Left kidney (tissue), 2 donors: ENCODE results near the gene FRMD4A. TPM values are rescaled to one million over a fixed set of nuclear protein-coding genes. Genes with fewer than 3 reads are reported as not detected.
"Not testable (repeated sequence)": the region's sequence is repeated elsewhere in the genome, so short reads cannot be mapped to it uniquely, and the experiment has no call there.

Experiments
- DNase-seq: peaks from one replicate; pipeline ENCODE4 v3.0.0-alpha.2; 2013
- polyA plus RNA-seq: library from polyadenylated mRNA; unstranded; fragments of 120-200 nt; gene quantifications from one replicate; pipeline ENCODE4 v1.2.1, GENCODE V29; 2013; ENCODE audit not compliant: insufficient read length

FRMD4A gene
- polyA plus RNA-seq, 1 donor, result 85.8 TPM

DNA sequence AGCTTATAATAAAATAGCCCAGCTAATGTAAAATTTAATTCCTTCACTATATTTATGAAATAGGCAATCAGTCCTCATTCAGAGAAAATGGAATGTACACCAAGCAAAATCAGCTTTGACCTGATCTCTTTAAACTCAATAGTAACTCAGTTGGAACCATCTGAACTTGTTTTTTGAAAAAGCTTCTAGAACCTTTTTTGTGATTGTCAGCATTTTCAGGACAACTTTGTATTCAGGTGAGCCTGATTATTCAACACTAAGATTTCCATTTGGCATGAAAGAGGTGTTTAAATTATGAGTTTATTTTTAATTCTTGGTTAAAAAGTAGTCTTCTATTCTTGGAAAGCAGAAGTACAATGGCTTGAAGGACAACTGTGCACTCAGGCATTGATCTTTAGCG, 89.5 kb downstream of the FRMD4A start:
- DNase-seq, result no peak

DNA sequence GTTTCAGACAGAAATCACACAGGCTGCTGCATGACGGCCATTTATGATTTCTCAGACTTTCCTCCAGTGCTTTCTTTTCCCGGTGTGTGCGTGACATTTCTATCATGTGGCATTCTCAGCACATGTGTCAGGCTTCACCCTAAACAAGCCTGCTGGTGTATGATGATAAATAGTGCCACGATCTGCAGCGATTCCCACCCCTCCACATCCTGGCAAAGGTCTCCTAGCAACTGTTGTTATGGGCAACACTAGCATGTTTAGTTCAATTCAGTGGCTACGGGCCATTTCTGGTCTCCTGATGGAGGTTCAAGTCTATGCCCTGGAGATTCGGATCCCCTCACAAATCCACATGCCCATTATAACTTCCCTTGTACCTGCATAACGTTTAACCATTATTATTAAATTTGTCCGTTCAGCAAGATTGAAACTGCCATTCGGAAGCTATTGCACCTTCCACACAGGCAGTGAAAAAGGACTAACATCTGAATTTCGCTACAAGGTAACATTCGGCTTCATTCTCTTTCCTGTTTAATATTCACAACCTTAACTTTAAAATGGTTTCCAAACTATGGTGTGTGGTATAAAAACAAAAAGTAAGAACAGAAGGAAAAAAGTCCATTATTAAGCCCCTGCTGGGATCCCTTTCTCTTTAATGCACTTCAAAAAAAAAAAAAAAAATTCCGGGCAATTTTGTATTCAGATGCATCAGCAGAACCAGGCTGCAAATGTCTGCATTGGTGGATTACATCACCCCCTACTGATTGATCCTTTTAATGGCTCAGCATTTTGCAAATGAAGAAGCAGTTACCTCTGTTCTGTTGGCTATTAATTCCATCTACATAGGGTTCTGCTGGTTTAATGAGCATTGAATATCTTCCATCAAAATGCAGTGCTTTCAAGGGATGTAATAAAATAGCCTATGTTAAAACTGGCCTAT, 90.2 kb downstream of the FRMD4A start:
- DNase-seq, result no peak

DNA sequence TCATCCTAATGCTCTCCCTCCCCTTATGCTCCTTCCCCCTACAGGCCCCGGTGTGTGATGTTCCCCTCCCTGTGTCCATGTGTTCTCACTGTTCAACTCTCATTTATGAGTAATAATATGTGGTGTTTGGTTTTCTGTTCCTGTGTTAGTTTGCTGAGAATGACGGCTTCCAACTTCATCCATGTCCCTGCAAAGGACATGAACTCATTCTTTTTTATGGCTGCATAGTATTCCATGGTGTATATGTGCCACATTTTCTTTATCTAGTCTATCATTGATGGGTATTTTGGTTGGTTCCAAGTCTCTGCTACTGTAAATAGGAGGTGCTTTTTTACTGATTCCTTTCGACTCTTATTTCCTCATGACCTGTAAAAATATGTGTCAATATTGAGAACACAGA, 92.1 kb downstream of the FRMD4A start:
- DNase-seq, result not testable (repeated sequence)

GRCh38 chr10:14236341-14236740, 94.4 kb downstream of the FRMD4A start:
- DNase-seq, result no peak

DNA sequence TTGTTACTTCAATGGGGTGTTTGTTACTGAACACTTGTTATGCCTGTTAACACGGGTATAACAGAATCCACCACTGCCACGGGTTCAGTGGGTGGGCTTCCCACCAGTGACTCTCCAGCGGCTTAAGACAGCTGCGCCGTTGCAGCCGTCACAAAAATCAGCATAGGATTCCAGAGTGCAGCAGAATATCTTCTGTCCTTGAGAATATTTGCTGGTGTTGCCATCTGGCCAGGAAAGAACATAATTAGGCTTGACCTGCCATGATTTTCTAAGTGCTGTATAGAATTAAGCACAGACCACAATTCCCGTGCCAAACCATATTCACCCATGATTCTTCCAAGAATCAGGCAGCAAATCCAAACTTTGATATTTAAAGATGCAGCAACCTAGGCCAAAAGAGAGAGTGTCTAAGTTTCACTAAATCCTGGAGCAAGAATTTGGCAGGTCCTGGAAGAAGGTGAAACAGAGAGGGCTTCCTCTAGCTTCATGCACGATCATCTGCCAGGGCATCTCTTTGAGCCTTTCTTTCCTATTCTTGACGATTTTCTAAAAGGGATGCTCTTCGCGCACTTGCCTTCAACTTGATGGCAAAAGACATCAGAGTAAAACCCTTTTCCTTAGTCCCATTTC, 95.0 kb downstream of the FRMD4A start:
- DNase-seq, result no peak

DNA sequence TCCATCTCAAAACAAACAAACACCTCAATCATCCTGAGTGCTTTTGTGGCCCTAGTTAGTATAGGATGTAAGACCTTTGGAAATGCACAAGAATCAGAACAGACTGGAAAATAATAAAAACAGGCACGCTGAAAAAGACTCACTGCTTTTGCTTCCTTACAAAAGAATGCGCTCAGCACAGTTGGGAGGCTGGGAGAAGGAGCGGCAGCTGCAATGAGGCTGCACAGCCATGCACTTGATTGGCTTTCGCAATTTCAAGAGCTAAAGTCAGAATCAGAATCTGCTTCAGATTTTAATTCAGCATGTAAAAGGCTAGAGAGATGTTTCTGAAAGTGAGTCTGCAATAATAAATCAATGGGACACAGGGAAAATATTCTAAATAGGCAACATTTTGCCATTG, 97.2 kb downstream of the FRMD4A start:
- no peak for DNase-seq

DNA sequence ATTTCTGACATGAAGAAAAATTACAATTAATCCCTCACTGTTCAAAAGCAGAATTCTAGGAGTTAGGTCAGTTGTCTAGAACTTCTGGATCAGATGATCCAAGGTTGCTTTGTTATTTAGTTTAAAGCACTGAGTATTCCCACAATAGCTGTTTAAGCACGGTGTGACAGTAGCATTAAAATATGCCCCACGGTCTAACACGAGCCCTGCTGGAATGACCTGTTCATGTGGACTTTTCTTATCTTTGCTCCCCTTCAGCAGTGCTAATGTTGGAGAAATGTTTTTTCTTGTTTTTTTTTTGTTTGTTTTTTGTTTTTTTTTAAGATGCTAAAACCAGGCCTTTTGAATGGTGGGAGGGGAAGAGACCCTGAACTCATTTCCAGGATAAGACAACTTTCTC, 101.9 kb downstream of the FRMD4A start:
- not testable (repeated sequence) for DNase-seq

DNA sequence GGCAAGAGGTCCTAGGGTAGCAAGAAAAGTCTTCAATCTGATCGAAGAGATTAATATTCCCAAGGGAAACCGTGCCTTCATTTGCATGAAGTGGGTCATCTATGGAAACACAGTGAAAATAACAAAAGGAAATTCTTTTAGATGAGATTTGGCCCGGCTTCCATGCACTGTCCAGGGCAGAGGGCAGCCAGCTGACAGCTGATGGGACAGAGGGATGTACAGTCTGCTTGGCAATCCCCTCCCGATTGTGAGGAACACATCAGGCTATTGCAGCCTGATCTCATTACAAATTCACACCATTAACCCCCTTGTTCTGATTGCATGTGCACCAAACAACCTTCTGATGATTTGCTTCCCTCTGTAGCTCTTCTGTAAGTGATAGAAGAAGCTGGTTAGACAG, 105.3 kb downstream of the FRMD4A start:
- no peak for DNase-seq

- DNase-seq, result no peak
Measured at GRCh38 chr10:14220026-14220425, 110.7 kb downstream of the FRMD4A start.

DNA sequence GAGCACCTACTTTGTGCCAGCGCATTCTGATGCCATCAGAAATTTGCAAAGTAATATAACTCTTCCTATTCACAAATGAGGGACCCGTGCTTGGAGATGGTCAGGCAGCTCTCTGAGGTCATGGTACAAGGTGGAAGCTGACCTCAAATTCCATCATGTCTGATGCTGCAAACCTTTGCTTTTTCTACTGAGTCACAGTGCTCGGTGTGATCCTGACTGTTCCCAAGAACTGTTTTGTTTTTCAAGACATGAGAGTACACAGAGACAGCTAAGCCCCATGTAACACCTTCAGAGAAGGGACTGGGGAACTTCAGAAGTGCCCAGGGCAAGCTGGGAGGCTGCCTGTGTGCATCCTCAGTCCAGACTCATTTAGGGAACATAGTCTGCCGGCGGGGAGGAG, 111.3 kb downstream of the FRMD4A start:
- DNase-seq, result no peak

DNA sequence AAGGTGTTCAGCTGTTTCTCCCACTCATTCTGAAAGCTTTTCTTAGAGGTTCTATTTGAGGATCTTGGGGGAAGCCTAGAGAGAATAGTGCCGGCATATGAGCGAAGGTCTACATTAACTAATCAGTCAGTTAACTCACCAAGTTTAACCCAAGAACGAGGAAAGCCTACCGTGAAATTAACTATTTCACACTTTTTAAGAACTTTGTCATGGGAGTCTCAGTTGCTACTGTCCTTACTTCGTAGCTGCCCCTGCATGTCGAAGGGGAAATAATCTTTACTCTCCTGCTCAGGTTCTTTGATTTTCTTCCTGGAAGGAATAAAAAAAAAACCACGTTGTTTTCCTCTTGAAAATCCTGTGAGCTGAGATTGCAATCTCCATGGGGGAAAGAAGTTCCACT, 115.1 kb downstream of the FRMD4A start:
- DNase-seq, result no peak

GRCh38 chr10:14213703-14214102, 117.0 kb downstream of the FRMD4A start:
- not testable (repeated sequence) for DNase-seq

GRCh38 chr10:14211610-14212009, 119.1 kb downstream of the FRMD4A start:
- DNase-seq, result no peak

GRCh38 chr10:14208231-14208630, 122.5 kb downstream of the FRMD4A start:
- DNase-seq, result no peak

DNA sequence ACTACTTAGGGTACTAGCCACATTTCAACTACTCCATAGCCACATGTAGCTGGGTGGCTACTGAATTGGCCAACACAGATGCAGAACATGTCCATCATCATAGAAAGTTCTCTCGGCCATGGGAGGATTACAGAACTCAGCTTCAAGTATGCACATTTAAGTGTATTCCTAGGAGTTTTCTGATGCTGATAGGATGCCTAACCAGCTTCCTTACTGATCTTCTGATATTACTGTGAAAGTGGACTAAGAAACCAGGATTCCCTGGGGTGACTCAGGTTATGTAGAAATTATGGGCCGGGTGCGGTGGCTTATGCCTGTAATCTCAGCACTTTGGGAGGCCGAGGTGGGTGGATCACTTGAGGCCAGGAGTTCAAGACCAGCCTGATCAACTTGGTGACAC, 125.5 kb downstream of the FRMD4A start:
- no peak for DNase-seq

GRCh38 chr10:14200698-14201544, 129.8 kb downstream of the FRMD4A start:
- DNase-seq, result no peak

- not testable (repeated sequence) for DNase-seq
Measured at GRCh38 chr10:14199098-14199497, 131.6 kb downstream of the FRMD4A start.

DNA sequence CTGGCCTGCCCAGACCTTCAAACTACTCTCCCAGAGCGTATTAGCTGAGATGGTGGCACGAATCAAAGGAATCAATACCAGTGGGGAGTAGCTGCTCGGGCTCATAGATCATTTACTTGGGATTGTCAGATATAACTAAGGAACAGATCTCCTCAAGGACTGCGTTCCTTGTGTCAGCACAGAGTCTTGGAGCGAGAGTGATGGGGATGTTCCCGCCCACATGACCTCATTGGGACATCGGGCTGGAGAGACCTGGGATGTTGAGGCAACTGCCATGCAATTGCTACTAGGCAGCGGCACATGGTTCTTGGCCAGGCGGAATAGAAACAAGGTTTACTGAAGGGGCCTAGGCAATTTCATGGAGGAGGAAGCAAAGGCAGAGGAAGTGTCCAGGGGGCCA, 132.6 kb downstream of the FRMD4A start:
- DNase-seq, result no peak

DNA sequence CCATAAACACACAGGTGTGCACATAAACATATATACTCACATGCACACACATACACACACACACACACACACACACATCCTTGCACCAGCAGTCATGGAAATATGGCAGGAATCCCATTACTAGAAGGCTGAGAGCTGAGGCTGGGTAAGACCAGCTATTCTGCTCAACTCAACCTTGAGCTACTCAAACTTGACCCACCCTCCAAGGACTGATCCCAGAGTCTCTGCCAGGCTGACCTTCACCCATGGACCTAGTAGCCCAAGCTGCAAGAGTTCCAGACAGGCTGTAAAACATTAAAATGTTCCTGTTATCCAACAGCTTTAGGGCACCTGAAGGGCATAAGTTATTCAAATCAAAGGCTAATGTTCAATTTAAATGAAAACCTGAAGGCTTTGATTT, 134.6 kb downstream of the FRMD4A start:
- DNase-seq, result no peak

DNA sequence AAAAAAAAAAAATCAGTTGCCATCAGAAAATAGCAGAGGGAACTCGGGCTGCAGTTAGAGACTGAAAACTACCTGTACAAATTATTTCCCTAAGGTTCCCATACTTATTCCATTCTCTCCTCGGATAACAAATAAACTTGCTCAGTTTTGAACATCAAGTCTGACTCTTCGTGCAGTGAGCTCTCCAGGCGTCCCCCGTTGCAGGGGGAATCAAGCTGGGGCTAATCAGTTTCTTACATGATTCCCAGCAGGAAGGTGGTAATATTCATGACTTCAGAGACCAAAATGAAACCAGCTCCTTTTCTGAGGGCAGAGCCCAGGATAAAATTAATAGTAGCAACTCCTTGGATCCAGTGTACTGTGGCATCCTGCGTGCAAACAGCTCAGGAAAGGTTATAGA, 135.3 kb downstream of the FRMD4A start:
- DNase-seq, result no peak

- DNase-seq, result no peak
Measured at GRCh38 chr10:14192746-14193145, 138.0 kb downstream of the FRMD4A start.

- DNase-seq, result no peak
Measured at GRCh38 chr10:14191871-14192270, 138.9 kb downstream of the FRMD4A start.

GRCh38 chr10:14191407-14191806, 139.3 kb downstream of the FRMD4A start:
- DNase-seq, result no peak
